Measurements from ENCODE around the gene BEGAIN.

The BEGAIN gene

GRCh38 chr14:100539003-100539660 lies 48.1 kb downstream of the BEGAIN start:
- Histone ChIP-seq H3K36me3 (ENCODE audit: insufficient read depth, low read length) (no peaks in the 10 kb centered on the region), H3K4me2 (ENCODE audit: low read length) (no peak overlapping the region), H3K9me3 (ENCODE audit: low read length) (no peaks in the 10 kb centered on the region), H4K20me1 (ENCODE audit: insufficient read depth, low read length) (no peaks in the 10 kb centered on the region), H3F3A (ENCODE audit: insufficient read depth, low read length) (no peaks in the 10 kb centered on the region), H3K4me3 (ENCODE audit: low read depth, low read length, poor library complexity, severe bottlenecking) (no peak overlapping the region), H3K4me1 (ENCODE audit: insufficient read depth, low read length, severe bottlenecking) (no peaks in the 10 kb centered on the region), H3K9ac (ENCODE audit: low read length) (no peak overlapping the region), H2AFZ (ENCODE audit: low read length) (no peak overlapping the region), H3K79me2 (ENCODE audit: insufficient read depth, low read length) (no peaks in the 10 kb centered on the region), H3K9me2 (ENCODE audit: low read depth, low read length) (no peaks in the 10 kb centered on the region), H3K27me3 (ENCODE audit: insufficient read depth, low read length) (no peaks in the 10 kb centered on the region; the same call in 1 of the 2 replicates), H3K27ac (ENCODE audit: low read depth, low read length, poor library complexity, severe bottlenecking) (no peak overlapping the region)
- TF ChIP-seq CTCF (IDR thresholded peaks at IDR 0.05; ENCODE audit: low read length) = no peak
- TF ChIP-seq EZH2 (IDR thresholded peaks at IDR 0.05; ENCODE audit: borderline replicate concordance, low read length) = no peak

GRCh38 chr14:100538351-100539002 lies 48.7 kb downstream of the BEGAIN start:
- H3K27me3 ChIP-seq (ENCODE audit: insufficient read depth, low read length) = no peaks in the 10 kb centered on the region
- no peak overlapping the region for H3K4me2 ChIP-seq (ENCODE audit: low read length)
- H3K36me3 ChIP-seq (ENCODE audit: insufficient read depth, low read length) = no peaks in the 10 kb centered on the region
- H3K9ac ChIP-seq (ENCODE audit: low read length) = no peak overlapping the region
- H3K4me1 ChIP-seq (ENCODE audit: insufficient read depth, low read length, severe bottlenecking) = no peaks in the 10 kb centered on the region
- TF ChIP-seq EZH2 (IDR thresholded peaks at IDR 0.05; ENCODE audit: borderline replicate concordance, low read length) = no peak
- no peak for TF ChIP-seq CTCF (IDR thresholded peaks at IDR 0.05; ENCODE audit: low read length)
- no peaks in the 10 kb centered on the region for H3K9me3 ChIP-seq (ENCODE audit: low read length)
- no peak overlapping the region for H3K4me3 ChIP-seq (ENCODE audit: low read depth, low read length, poor library complexity, severe bottlenecking)
- no peaks in the 10 kb centered on the region for H3K79me2 ChIP-seq (ENCODE audit: insufficient read depth, low read length)
- H3K9me2 ChIP-seq (ENCODE audit: low read depth, low read length) = no peaks in the 10 kb centered on the region
- H4K20me1 ChIP-seq (ENCODE audit: insufficient read depth, low read length) = no peaks in the 10 kb centered on the region
- no peaks in the 10 kb centered on the region for H3F3A ChIP-seq (ENCODE audit: insufficient read depth, low read length)
- no peak overlapping the region for H2AFZ ChIP-seq (ENCODE audit: low read length)
- no peak overlapping the region for H3K27ac ChIP-seq (ENCODE audit: low read depth, low read length, poor library complexity, severe bottlenecking)

- no peaks in the 10 kb centered on the region; the same call in 1 of the 2 replicates for H3K27me3 ChIP-seq (ENCODE audit: insufficient read depth, low read length)
- no peak overlapping the region for H2AFZ ChIP-seq (ENCODE audit: low read length)
- no peak overlapping the region for H3K4me2 ChIP-seq (ENCODE audit: low read length)
Observed at GRCh38 chr14:100537446-100538350, 49.5 kb downstream of the BEGAIN start.

More at GRCh38 chr14:100537446-100538350, 49.5 kb downstream of the BEGAIN start:
- Histone ChIP-seq H3K4me3 (ENCODE audit: low read depth, low read length, poor library complexity, severe bottlenecking) (no peak overlapping the region), H3K36me3 (ENCODE audit: insufficient read depth, low read length) (no peaks in the 10 kb centered on the region), H3K9ac (ENCODE audit: low read length) (no peak overlapping the region), H3K9me3 (ENCODE audit: low read length) (no peaks in the 10 kb centered on the region), H3K79me2 (ENCODE audit: insufficient read depth, low read length) (no peaks in the 10 kb centered on the region), H3F3A (ENCODE audit: insufficient read depth, low read length) (no peaks in the 10 kb centered on the region), H3K27ac (ENCODE audit: low read depth, low read length, poor library complexity, severe bottlenecking) (no peak overlapping the region), H4K20me1 (ENCODE audit: insufficient read depth, low read length) (no peaks in the 10 kb centered on the region), H3K9me2 (ENCODE audit: low read depth, low read length) (no peaks in the 10 kb centered on the region), H3K4me1 (ENCODE audit: insufficient read depth, low read length, severe bottlenecking) (no peaks in the 10 kb centered on the region)
- TF ChIP-seq CTCF (IDR thresholded peaks at IDR 0.05; ENCODE audit: low read length) (no peak), EZH2 (IDR thresholded peaks at IDR 0.05; ENCODE audit: borderline replicate concordance, low read length) (no peak)

All from OCI-LY1 (cell line).